NCI-H1417 treated with DMSO at 0.1 percent for 48 hours (cell line): ENCODE data around the gene HIPK2.
A peak's percentile ranks its signal among the peaks of the same experiment; 100 is the strongest.
"Not testable (repeated sequence)": the region's sequence is repeated elsewhere in the genome, so short reads cannot be mapped to it uniquely, and the experiment has no call there.

ENCODE experiments used
- DNase-seq: peaks from one replicate; lab custom pipeline; 2025; lab: John Stamatoyannopoulos, UW

HIPK2 gene

GRCh38 chr7:139620676-139621344 lies 157.0 kb downstream of the HIPK2 start:
- DNase-seq, result no peak

- DNase-seq, result no peak
Observed at GRCh38 chr7:139619367-139619657, 158.5 kb downstream of the HIPK2 start.

- no peak for DNase-seq
Observed at GRCh38 chr7:139618482-139619366, 159.1 kb downstream of the HIPK2 start.

- no peak for DNase-seq
Observed at GRCh38 chr7:139617074-139617473, 160.7 kb downstream of the HIPK2 start.

GRCh38 chr7:139614886-139615285 lies 162.9 kb downstream of the HIPK2 start:
- no peak for DNase-seq

- DNase-seq, result peak; percentile 59
Observed at GRCh38 chr7:139613971-139614411, 163.8 kb downstream of the HIPK2 start.

GRCh38 chr7:139611556-139611955 lies 166.2 kb downstream of the HIPK2 start:
- not testable (repeated sequence) for DNase-seq

GRCh38 chr7:139610595-139610994 lies 167.2 kb downstream of the HIPK2 start:
- no peak for DNase-seq

- no peak for DNase-seq
Observed at GRCh38 chr7:139603896-139604295, 173.9 kb downstream of the HIPK2 start.

- DNase-seq, result no peak
Observed at GRCh38 chr7:139603282-139603681, 174.5 kb downstream of the HIPK2 start.

GRCh38 chr7:139602143-139602722 lies 175.6 kb downstream of the HIPK2 start:
- DNase-seq, result no peak

GRCh38 chr7:139601176-139601575 lies 176.6 kb downstream of the HIPK2 start:
- DNase-seq, result no peak

GRCh38 chr7:139600306-139600705 lies 177.5 kb downstream of the HIPK2 start:
- no peak for DNase-seq

GRCh38 chr7:139598642-139599041 lies 179.2 kb downstream of the HIPK2 start:
- DNase-seq, result peak; percentile 26

GRCh38 chr7:139597028-139597427 lies 180.8 kb downstream of the HIPK2 start:
- DNase-seq, result no peak

- no peak for DNase-seq
Observed at GRCh38 chr7:139596626-139597025, 181.2 kb downstream of the HIPK2 start.

- DNase-seq, result no peak
Observed at GRCh38 chr7:139595806-139596205, 182.0 kb downstream of the HIPK2 start.

- DNase-seq, result no peak
Observed at GRCh38 chr7:139594911-139595476, 182.8 kb downstream of the HIPK2 start.

GRCh38 chr7:139594090-139594489 lies 183.7 kb downstream of the HIPK2 start:
- no peak for DNase-seq

- no peak for DNase-seq
Observed at GRCh38 chr7:139592801-139593461, 184.9 kb downstream of the HIPK2 start.

GRCh38 chr7:139591550-139592195 lies 186.1 kb downstream of the HIPK2 start:
- DNase-seq, result no peak

GRCh38 chr7:139589474-139589873 lies 188.3 kb downstream of the HIPK2 start:
- no peak for DNase-seq
